LNCAP (cell line): ENCODE results near the gene FBLN2.

Experiments
- CTCF ChIP-seq: fragments of 450-650 bp; IDR thresholded peaks from 2 replicates; pipeline ENCODE4 v1.5.1; 2017; ENCODE audit warnings: mild to moderate bottlenecking

The FBLN2 gene

GRCh38 chr3:13634615-13635014 lies 85.7 kb downstream of the FBLN2 start:
- TF ChIP-seq CTCF: no peak

- no peak for TF ChIP-seq CTCF
Measured at GRCh38 chr3:13636186-13636585, 87.3 kb downstream of the FBLN2 start.

GRCh38 chr3:13636874-13637273 lies 87.9 kb downstream of the FBLN2 start:
- TF ChIP-seq CTCF: no peak

DNA sequence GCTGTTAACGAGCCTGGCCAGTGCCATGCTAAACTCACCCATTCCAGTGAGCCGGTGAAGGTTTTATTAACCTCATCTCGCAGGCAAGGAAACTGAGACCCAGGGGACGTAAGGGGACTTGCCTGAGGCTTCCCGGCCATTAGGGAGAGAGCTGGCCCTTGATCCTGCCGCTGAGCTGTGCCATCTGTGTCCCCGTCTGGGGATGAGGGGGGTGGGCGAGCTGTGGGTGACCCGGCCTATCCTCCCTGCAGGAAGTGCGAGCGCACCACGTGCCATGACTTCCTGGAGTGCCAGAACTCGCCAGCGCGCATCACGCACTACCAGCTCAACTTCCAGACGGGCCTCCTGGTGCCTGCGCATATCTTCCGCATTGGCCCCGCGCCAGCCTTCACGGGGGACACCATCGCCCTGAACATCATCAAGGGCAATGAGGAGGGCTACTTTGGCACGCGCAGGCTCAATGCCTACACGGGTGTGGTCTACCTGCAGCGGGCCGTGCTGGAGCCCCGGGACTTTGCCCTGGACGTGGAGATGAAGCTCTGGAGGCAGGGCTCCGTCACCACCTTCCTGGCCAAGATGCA lies 88.5 kb downstream of the FBLN2 start:
- TF ChIP-seq CTCF: no peak

GRCh38 chr3:13637953-13638352 lies 89.0 kb downstream of the FBLN2 start:
- no peak for TF ChIP-seq CTCF

GRCh38 chr3:13638927-13639326 lies 90.0 kb downstream of the FBLN2 start:
- no peak for TF ChIP-seq CTCF

GRCh38 chr3:13642597-13642996 lies 93.7 kb downstream of the FBLN2 start:
- no peak for TF ChIP-seq CTCF
